Ishikawa (cell line): ENCODE data around the gene ZMAT2.

Experiments
- CEBPB ChIP-seq: IDR thresholded peaks from 2 replicates; pipeline ENCODE4 v1.6.1; 2012
- CREB1 ChIP-seq: IDR thresholded peaks from 2 replicates; pipeline ENCODE4 v1.6.1; 2012; ENCODE audit warnings: low read depth
- EGR1 ChIP-seq: IDR thresholded peaks from 2 replicates; pipeline ENCODE4 v1.6.1; 2012
- EP300 ChIP-seq: IDR thresholded peaks from 2 replicates; pipeline ENCODE4 v1.6.1; 2012; ENCODE audit warnings: borderline replicate concordance
- FOXM1 ChIP-seq: IDR thresholded peaks from 2 replicates; pipeline ENCODE4 v1.6.1; 2012; ENCODE audit warnings: low read depth, borderline replicate concordance
- NFIC ChIP-seq: IDR thresholded peaks from 2 replicates; pipeline ENCODE4 v1.6.1; 2012
- RAD21 ChIP-seq: IDR thresholded peaks from 2 replicates; pipeline ENCODE4 v1.6.1; 2012; ENCODE audit warnings: low read depth
- REST ChIP-seq: IDR thresholded peaks from 2 replicates; pipeline ENCODE4 v1.6.1; 2012; ENCODE audit warnings: low read depth, mild to moderate bottlenecking
- TAF1 ChIP-seq: IDR thresholded peaks from 2 replicates; pipeline ENCODE4 v1.6.1; 2012; ENCODE audit warnings: low read depth, mild to moderate bottlenecking
- TCF12 ChIP-seq: IDR thresholded peaks from 2 replicates; pipeline ENCODE4 v1.6.1; 2012; ENCODE audit warnings: low read depth
- TEAD4 ChIP-seq: IDR thresholded peaks from 2 replicates; pipeline ENCODE4 v1.6.1; 2012
- USF1 ChIP-seq: IDR thresholded peaks from 2 replicates; pipeline ENCODE4 v1.6.1; 2012
- YY1 ChIP-seq: IDR thresholded peaks from 2 replicates; pipeline ENCODE4 v1.6.1; 2012; ENCODE audit warnings: low read depth
- ZBTB7A ChIP-seq: IDR thresholded peaks from 2 replicates; pipeline ENCODE4 v1.6.1; 2012; ENCODE audit warnings: low read depth
- TF ChIP-seq, protein P1 (sequence below): IDR thresholded peaks from 2 replicates; pipeline ENCODE4 v1.6.1; 2012

ZMAT2 gene

GRCh38 chr5:140733098-140733497 is 32.9 kb downstream of the ZMAT2 start:
- TF ChIP-seq CEBPB (no peak), FOXM1 (no peak), REST (no peak), RAD21 (no peak), YY1 (no peak), CREB1 (no peak), TEAD4 (no peak), EP300 (no peak), TCF12 (no peak), TAF1 (no peak), EGR1 (no peak), USF1 (no peak), NFIC (no peak), ZBTB7A (no peak)
- TF ChIP-seq, protein P1, sequence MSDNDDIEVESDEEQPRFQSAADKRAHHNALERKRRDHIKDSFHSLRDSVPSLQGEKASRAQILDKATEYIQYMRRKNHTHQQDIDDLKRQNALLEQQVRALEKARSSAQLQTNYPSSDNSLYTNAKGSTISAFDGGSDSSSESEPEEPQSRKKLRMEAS: no peak

DNA sequence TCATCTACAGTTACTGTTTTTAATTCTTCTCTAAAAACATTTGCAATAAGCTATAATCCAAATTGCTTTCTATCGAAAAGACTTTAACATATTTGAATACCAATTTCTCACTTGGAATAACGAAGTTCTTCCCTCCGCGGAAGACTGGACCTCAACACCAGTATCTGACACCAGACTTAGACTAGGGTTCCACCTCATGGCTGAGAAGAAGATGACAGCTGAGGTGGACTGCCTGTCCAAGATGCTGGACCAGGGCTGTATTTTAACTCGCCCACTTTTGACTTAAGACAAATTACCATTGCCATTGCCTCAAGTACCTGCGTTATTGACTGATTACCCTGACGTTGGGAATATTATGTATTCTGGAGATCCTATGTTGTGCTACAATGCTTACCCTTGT is 34.1 kb downstream of the ZMAT2 start:
- TF ChIP-seq RAD21 (peak; percentile 56), REST (no peak)

- TF ChIP-seq CREB1 (no peak), CEBPB (no peak)
Observed at GRCh38 chr5:140737486-140737885, 37.2 kb downstream of the ZMAT2 start.

GRCh38 chr5:140741967-140742366 is 41.7 kb downstream of the ZMAT2 start:
- no peak for TF ChIP-seq EGR1
- TF ChIP-seq, protein P1: no peak
- TF ChIP-seq EP300: no peak
- no peak for TF ChIP-seq FOXM1
- TF ChIP-seq ZBTB7A: no peak
- TF ChIP-seq TCF12: no peak
- no peak for TF ChIP-seq TAF1
- no peak for TF ChIP-seq CREB1
- TF ChIP-seq YY1: no peak
- no peak for TF ChIP-seq USF1

GRCh38 chr5:140753561-140753960 is 53.3 kb downstream of the ZMAT2 start:
- TF ChIP-seq NFIC: no peak
- TF ChIP-seq, protein P1: no peak
- no peak for TF ChIP-seq YY1
- TF ChIP-seq CEBPB: no peak
- TF ChIP-seq TAF1: no peak
- no peak for TF ChIP-seq TCF12
- no peak for TF ChIP-seq EGR1
- no peak for TF ChIP-seq FOXM1
- TF ChIP-seq EP300: no peak
- no peak for TF ChIP-seq CREB1
- no peak for TF ChIP-seq ZBTB7A
- no peak for TF ChIP-seq TEAD4
- no peak for TF ChIP-seq RAD21
- no peak for TF ChIP-seq REST
- TF ChIP-seq USF1: no peak
